Cardiac muscle cell (in vitro differentiated cells and primary cell): ENCODE measurements around the gene CRK. TPM values are rescaled to one million over a fixed set of nuclear protein-coding genes. Genes with fewer than 3 reads are reported as not detected.
"Not testable (repeated sequence)": the region's sequence is repeated elsewhere in the genome, so short reads cannot be mapped to it uniquely, and the experiment has no call there.

ENCODE experiments used
- DNase-seq, 2 donors: peaks; one replicate each; pipeline versions ENCODE4 v3.0.0 to v3.0.0-alpha.2; 2010 to 2017; ENCODE audit warnings: low read depth in 1 of 2, low spot score in 1 of 2
- H3K27ac ChIP-seq: fragments of 200-600 bp; sonication (generic); 2 replicates; pipeline ENCODE4 v1.5.1; 2016
- H3K27me3 ChIP-seq: fragments of 200-600 bp; sonication (generic); 2 replicates; pipeline ENCODE4 v1.6.0; 2016; ENCODE audit warnings: control low read depth
- H3K36me3 ChIP-seq: fragments of 200-600 bp; sonication (generic); 2 replicates; pipeline ENCODE4 v1.5.1; 2016; ENCODE audit warnings: control low read depth
- H3K4me1 ChIP-seq: fragments of 200-600 bp; sonication (generic); 2 replicates; pipeline ENCODE4 v1.8.1; 2017; ENCODE audit warnings: low read depth, mild to moderate bottlenecking, mixed run types
- H3K4me3 ChIP-seq: fragments of 200-600 bp; sonication (generic); 2 replicates; pipeline ENCODE4 v1.5.1; 2016; ENCODE audit warnings: mild to moderate bottlenecking
- H3K9me3 ChIP-seq: fragments of 200-600 bp; sonication (generic); 2 replicates; pipeline ENCODE4 v1.5.1; 2017; ENCODE audit warnings: low read depth, mild to moderate bottlenecking, control low read depth
- CTCF ChIP-seq: IDR thresholded peaks from 2 replicates; pipeline ENCODE4 v1.5.1; 2012; ENCODE audit warnings: low read depth, mild to moderate bottlenecking, low read length
- polyA plus RNA-seq: library from polyadenylated mRNA; unstranded; fragments of >200 nt; fragmentation: Nextera tagmentation; extraction: Ambion mirVana; gene quantifications from 2 replicates; pipeline ENCODE4 v1.2.1, GENCODE V29; 2016
- total RNA-seq: library from RNA; depleted of rRNA; stranded (reverse); fragments of >200 nt; gene quantifications from 2 replicates; pipeline ENCODE4 v1.2.3, GENCODE V29; 2016

Gene CRK
- total and polyA plus RNA-seq, 2 experiments from 2014 or later = 25.0 to 33.1 TPM

DNA sequence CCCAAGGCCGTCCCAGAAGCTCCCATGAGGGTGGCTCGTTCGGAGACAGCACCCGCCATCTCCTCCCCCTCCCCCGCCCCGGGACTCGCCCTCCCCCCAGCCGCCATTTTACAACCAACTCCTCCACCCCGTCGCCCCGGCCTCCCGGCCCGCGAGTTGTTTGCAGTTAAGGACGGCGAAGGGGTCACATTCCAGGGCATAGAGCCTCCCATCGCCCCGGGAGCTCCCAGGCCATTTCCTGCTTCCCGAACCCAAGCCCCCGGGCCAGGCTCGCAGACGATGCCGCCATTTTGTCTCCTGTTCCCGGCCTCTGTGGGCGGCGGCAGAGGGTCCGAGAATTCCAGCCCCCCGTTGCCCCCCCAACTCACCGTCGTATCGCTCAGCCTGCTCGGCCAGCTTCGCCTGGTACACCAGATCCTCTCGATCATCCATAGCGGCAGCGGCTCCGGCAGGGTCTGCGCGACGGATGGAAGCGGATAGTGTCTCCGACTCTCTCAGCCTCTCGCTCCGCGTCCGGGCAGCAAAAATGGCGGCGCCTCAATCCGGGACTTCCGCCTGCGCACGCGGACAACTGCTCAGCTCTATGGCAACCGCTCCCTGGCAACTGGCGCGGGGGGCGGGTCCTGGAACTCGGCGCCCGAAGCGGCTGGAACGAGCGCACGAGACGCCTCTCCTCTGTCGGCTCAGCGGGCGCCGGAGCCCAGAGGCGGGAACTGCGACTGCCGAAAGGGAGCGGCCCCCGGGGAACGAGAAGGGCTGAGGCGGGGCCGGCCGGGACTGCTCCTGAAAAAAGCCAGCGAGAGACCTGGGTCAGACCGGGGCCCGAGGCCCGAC is 56.1 kb downstream of the CRK start, which contains the start of gene YWHAE:
TSS of gene YWHAE (minus strand) at position 544 of the 834 bp plus-strand sequence. CDS start at position 432, 112 bp downstream.
- no peak for TF ChIP-seq CTCF
- Histone ChIP-seq H3K27me3 (no peaks in the 10 kb centered on the region), H3K36me3 (no peaks in the 10 kb centered on the region), H3K4me1 (peaks cover 8% of the 10 kb centered on the region), H3K4me3 (peak within 1 kb of the TSS; percentile 86), H3K27ac (peak within 1 kb of the TSS; percentile 99), H3K9me3 (no peaks in the 10 kb centered on the region)
- DNase-seq = peak; percentile 97 to 98

GRCh38 chr17:1398931-1399678 is 56.9 kb downstream of the CRK start:
- no peaks in the 10 kb centered on the region for H3K27me3 ChIP-seq
- H3K27ac ChIP-seq = peak overlapping the region; percentile 99
- H3K4me1 ChIP-seq = peaks cover 8% of the 10 kb centered on the region
- H3K36me3 ChIP-seq = no peaks in the 10 kb centered on the region
- no peak for TF ChIP-seq CTCF
- H3K4me3 ChIP-seq = peak overlapping the region; percentile 86
- no peaks in the 10 kb centered on the region for H3K9me3 ChIP-seq
- peak; percentile 40 to 62 for DNase-seq

DNA sequence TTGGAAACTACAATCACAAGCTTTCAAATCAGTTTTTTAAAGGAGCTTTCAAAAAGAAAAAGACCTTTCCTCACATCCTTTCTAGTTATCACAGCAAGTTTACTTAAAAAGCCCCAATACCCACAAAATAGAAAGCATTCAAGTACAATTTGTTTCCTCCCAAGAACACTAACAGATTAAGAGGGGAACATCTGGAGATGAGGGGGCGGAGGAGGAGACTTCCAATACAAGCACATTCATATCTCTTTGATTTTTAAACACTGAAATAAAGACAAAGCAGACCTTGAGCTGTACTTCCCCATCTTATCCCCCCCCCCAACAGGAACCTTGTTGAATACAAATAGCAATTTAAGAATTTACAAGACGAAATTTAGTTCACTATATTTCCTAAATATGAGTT is 58.0 kb downstream of the CRK start:
- peak in 1 of 2 donors; percentile 35 for DNase-seq

GRCh38 chr17:1395876-1396665 is 60.0 kb downstream of the CRK start:
- H3K27ac ChIP-seq, DNase-seq: not testable (repeated sequence)
- H3K4me1 ChIP-seq = peaks cover 35% of the 10 kb centered on the region

More for the DNA sequence above, 58.0 kb downstream of the CRK start:
- Histone ChIP-seq H3K36me3 (no peaks in the 10 kb centered on the region), H3K27me3 (no peaks in the 10 kb centered on the region), H3K27ac (peak overlapping the region; percentile 99), H3K4me1 (peaks cover 19% of the 10 kb centered on the region), H3K4me3 (peak overlapping the region; percentile 86), H3K9me3 (no peaks in the 10 kb centered on the region)
- TF ChIP-seq CTCF = no peak

GRCh38 chr17:1391577-1391976 is 64.5 kb downstream of the CRK start:
- Histone ChIP-seq H3K27ac (peak overlapping the region; percentile 96), H3K4me3 (peak overlapping the region; percentile 14), H3K9me3 (no peaks in the 10 kb centered on the region), H3K27me3 (no peaks in the 10 kb centered on the region), H3K4me1 (peaks cover 53% of the 10 kb centered on the region), H3K36me3 (no peaks in the 10 kb centered on the region)
- no peak for TF ChIP-seq CTCF
- DNase-seq = no peak

More at GRCh38 chr17:1395876-1396665, 60.0 kb downstream of the CRK start:
- H3K4me3 ChIP-seq, H3K9me3 ChIP-seq, H3K27me3 ChIP-seq, H3K36me3 ChIP-seq: not testable (repeated sequence)
